IMR-90 (cell line): ENCODE measurements around the gene DGKH. TPM values are rescaled to one million over a fixed set of nuclear protein-coding genes. Genes with fewer than 3 reads are reported as not detected.

Experiments
- ATAC-seq: fragments of 200-7000 bp; cut with Tn5 transposase; 2 replicates; pipeline ENCODE4 v1.9.1; 2020; ENCODE audit warnings: low read depth, mild to moderate bottlenecking, moderate library complexity
- BruUV-seq: library from RNA; stranded (reverse); fragments of 400-500 nt; replicated peaks from 2 replicates; lab custom pipeline; 2021; lab: Mats Ljungman, UMichigan
- CTCF ChIA-PET: fragments of 300-600 bp; formaldehyde crosslinking; extraction: SDS; loops from one replicate; lab custom pipeline; 2021; ENCODE audit warnings: antibody characterized with exemption; lab: Yijun Ruan, JAX
- POLR2A ChIA-PET: fragments of 300-600 bp; sonication (Branson Sonifier 250); formaldehyde crosslinking; loops from one replicate; lab custom pipeline; 2022; ENCODE audit warnings: antibody characterized with exemption; ENCODE audit not compliant: unreplicated experiment; lab: Charles Lee
- DNase-seq: peaks from one replicate; pipeline ENCODE4 v3.0.0; 2013
- H2AFZ ChIP-seq: replicated peaks from 2 replicates; pipeline ENCODE3; 2013; ENCODE audit warnings: low read length, mild to moderate bottlenecking; ENCODE audit not compliant: poor library complexity
- H2AK5ac ChIP-seq: 2 replicates; pipeline ENCODE4 v1.6.1; 2013; ENCODE audit warnings: low read depth, low read length, inconsistent platforms
- H2AK9ac ChIP-seq: replicated peaks from 2 replicates; pipeline ENCODE3; 2013; ENCODE audit warnings: mild to moderate bottlenecking, low read depth, low read length, moderate library complexity; ENCODE audit not compliant: poor library complexity
- H2BK120ac ChIP-seq: 2 replicates; pipeline ENCODE4 v1.6.1; 2013; ENCODE audit warnings: low read depth, low read length, inconsistent platforms
- H2BK15ac ChIP-seq: 3 replicates; pipeline ENCODE4 v1.6.1; 2013; ENCODE audit warnings: low read depth, low read length, inconsistent platforms
- H2BK20ac ChIP-seq: 2 replicates; pipeline ENCODE4 v1.6.1; 2013; ENCODE audit warnings: low read depth, mild to moderate bottlenecking, inconsistent platforms, low read length, moderate library complexity
- H2BK5ac ChIP-seq: 2 replicates; pipeline ENCODE4 v1.6.1; 2013; ENCODE audit warnings: mild to moderate bottlenecking, low read depth, low read length, inconsistent platforms; ENCODE audit not compliant: poor library complexity, severe bottlenecking
- H3K14ac ChIP-seq: replicated peaks from 2 replicates; pipeline ENCODE4 v1.6.1; 2013; ENCODE audit warnings: low read depth, low read length, inconsistent platforms
- H3K18ac ChIP-seq: 2 replicates; pipeline ENCODE4 v1.6.1; 2013; ENCODE audit warnings: low read depth, low read length, control low read depth
- H3K23ac ChIP-seq: 2 replicates; pipeline ENCODE4 v1.6.1; 2013; ENCODE audit warnings: low read depth, low read length, inconsistent platforms
- H3K27ac ChIP-seq: 2 replicates; pipeline ENCODE4 v1.5.1; 2013; ENCODE audit warnings: mild to moderate bottlenecking, control low read depth, low read length; ENCODE audit not compliant: insufficient read depth
- H3K27me3 ChIP-seq: 2 replicates; pipeline ENCODE4 v1.6.1; 2013; ENCODE audit warnings: low read length; ENCODE audit not compliant: control insufficient read depth, insufficient read depth
- H3K36me3 ChIP-seq: 2 replicates; pipeline ENCODE4 v1.6.1; 2013; ENCODE audit warnings: low read length, mixed read lengths; ENCODE audit not compliant: control insufficient read depth, insufficient read depth
- H3K4ac ChIP-seq: 2 replicates; pipeline ENCODE4 v1.6.1; 2013; ENCODE audit warnings: low read depth, low read length, inconsistent platforms
- H3K4me1 ChIP-seq: 2 replicates; pipeline ENCODE4 v1.6.1; 2013; ENCODE audit warnings: low read length, mixed read lengths; ENCODE audit not compliant: control insufficient read depth, insufficient read depth
- H3K4me2 ChIP-seq: 2 replicates; pipeline ENCODE4 v1.6.1; 2013; ENCODE audit warnings: low read depth, mild to moderate bottlenecking, control low read depth, low read length, moderate library complexity
- H3K4me3 ChIP-seq: 2 replicates; pipeline ENCODE4 v1.5.1; 2013; ENCODE audit warnings: low read depth, mild to moderate bottlenecking, control low read depth, low read length, moderate library complexity; ENCODE audit not compliant: insufficient read depth
- H3K56ac ChIP-seq: 2 replicates; pipeline ENCODE4 v1.6.1; 2013; ENCODE audit warnings: low read length, inconsistent platforms; ENCODE audit not compliant: insufficient read depth; ENCODE audit errors: extremely low read depth
- H3K79me1 ChIP-seq, 2 experiments: 2 replicates each; pipeline ENCODE4 v1.6.1; 2013; ENCODE audit warnings: low read length in 2 of 2, inconsistent platforms in 1 of 2, low read depth in 1 of 2
- H3K9ac ChIP-seq: 2 replicates; pipeline ENCODE4 v1.6.1; 2013; ENCODE audit warnings: low read depth, low read length, control low read depth
- H3K9me1 ChIP-seq: 2 replicates; pipeline ENCODE4 v1.6.1; 2013; ENCODE audit warnings: low read length, inconsistent platforms; ENCODE audit not compliant: insufficient read depth
- H3K9me3 ChIP-seq: 2 replicates; pipeline ENCODE4 v1.6.1; 2013; ENCODE audit warnings: low read length; ENCODE audit not compliant: control insufficient read depth, insufficient read depth
- H4K20me1 ChIP-seq: 2 replicates; pipeline ENCODE4 v1.6.1; 2013; ENCODE audit warnings: low read length, inconsistent platforms; ENCODE audit not compliant: insufficient read depth
- H4K5ac ChIP-seq: 2 replicates; pipeline ENCODE4 v1.6.1; 2013; ENCODE audit warnings: mild to moderate bottlenecking, low read depth, low read length, control low read depth
- H4K8ac ChIP-seq, 2 experiments: 2 replicates each; pipeline ENCODE4 v1.6.1; 2013; ENCODE audit warnings: low read depth in 2 of 2, low read length in 2 of 2, control low read depth in 1 of 2, inconsistent platforms in 1 of 2
- H4K91ac ChIP-seq: 2 replicates; pipeline ENCODE4 v1.6.1; 2013; ENCODE audit warnings: low read depth, low read length, inconsistent platforms; ENCODE audit not compliant: insufficient read depth
- CEBPB ChIP-seq: IDR thresholded peaks from 2 replicates; pipeline ENCODE4 v1.6.1; 2012; ENCODE audit warnings: low read depth, low read length, improper control_type of control experiment
- CHD1 ChIP-seq: IDR thresholded peaks from 2 replicates; pipeline ENCODE4 v1.6.1; 2012; ENCODE audit warnings: low read depth, low read length, improper control_type of control experiment
- FOS ChIP-seq: fragments of 150-350 bp; IDR thresholded peaks from 2 replicates; pipeline ENCODE4 v1.6.1; 2016; ENCODE audit warnings: low read depth, low read length
- MAFK ChIP-seq: IDR thresholded peaks from 2 replicates; pipeline ENCODE4 v1.6.1; 2012; ENCODE audit warnings: low read depth, low read length, improper control_type of control experiment
- MAZ ChIP-seq: IDR thresholded peaks from 2 replicates; pipeline ENCODE4 v1.6.1; 2012; ENCODE audit warnings: low read depth, mild to moderate bottlenecking, low read length, improper control_type of control experiment, moderate library complexity, borderline replicate concordance
- NFE2L2 ChIP-seq: fragments of 150-350 bp; IDR thresholded peaks from 2 replicates; pipeline ENCODE4 v1.6.1; 2016; ENCODE audit warnings: low read depth, mild to moderate bottlenecking, low read length
- RAD21 ChIP-seq: IDR thresholded peaks from 2 replicates; pipeline ENCODE4 v1.6.1; 2012; ENCODE audit warnings: low read length, improper control_type of control experiment
- RCOR1 ChIP-seq: IDR thresholded peaks from 2 replicates; pipeline ENCODE4 v1.6.1; 2012; ENCODE audit warnings: mild to moderate bottlenecking, low read length, improper control_type of control experiment; ENCODE audit not compliant: insufficient replicate concordance
- RFX5 ChIP-seq: IDR thresholded peaks from 2 replicates; pipeline ENCODE4 v1.8.0; 2012; ENCODE audit warnings: low read depth, mild to moderate bottlenecking, low read length, moderate library complexity
- SMC3 ChIP-seq: fragments of 150-350 bp; IDR thresholded peaks from 2 replicates; pipeline ENCODE4 v1.6.1; 2016; ENCODE audit warnings: low read depth, mild to moderate bottlenecking, antibody characterized with exemption, low read length, moderate library complexity
- WGBS, 2 experiments: methylation state at CpG; one replicate each; pipeline versions ENCODE4 v1.1.5 to v1.1.7; 2013; ENCODE audit warnings: missing lambda C conversion rate in 2 of 2; ENCODE audit not compliant: insufficient read length in 1 of 2; ENCODE audit errors: extremely low coverage in 2 of 2; 5-methylcytosine and 5-hydroxymethylcytosine counted together
- dilution Hi-C: fragments of 300-500 bp; cut with HindIII; formaldehyde crosslinking; loops from one replicate; pipeline ENCODE4 v1.14.3; 2018; ENCODE audit warnings: low sequenced_read_pairs; ENCODE audit not compliant: unreplicated experiment
- in situ Hi-C: fragments of 300-500 bp; cut with MboI; formaldehyde crosslinking; loops from 3 replicates; pipeline ENCODE4 v1.14.3; 2019; ENCODE audit warnings: low sequenced_read_pairs, inconsistent platforms, mixed read lengths
- intact Hi-C: fragments of 100-400 bp; cut with micrococcal nuclease; formaldehyde crosslinking; loops from 2 replicates; pipeline ENCODE4 v1.10.0; 2022
- polyA plus RNA-seq, 3 experiments: library from polyadenylated mRNA; depleted of rRNA; stranded (reverse); fragments of >200 nt; gene quantifications; 2 replicates each; pipeline ENCODE4 v1.2.3, GENCODE V29; 2012; ENCODE audit warnings: low replicate concordance in 1 of 3
- total RNA-seq: library from RNA; depleted of rRNA; stranded (reverse); fragments of >200 nt; gene quantifications from 2 replicates; pipeline ENCODE4 v1.2.3, GENCODE V29; 2012
- TF ChIP-seq, protein P1 (sequence below): conservative IDR thresholded peaks from 2 replicates; pipeline ENCODE4 v1.5.1; 2012; ENCODE audit warnings: mild to moderate bottlenecking, low read depth, low read length, improper control_type of control experiment
- TF ChIP-seq, protein P2 (sequence below): fragments of 150-350 bp; IDR thresholded peaks from 2 replicates; pipeline ENCODE4 v1.6.1; 2017; ENCODE audit warnings: mild to moderate bottlenecking, antibody characterized with exemption, low read length, low read depth

The DGKH gene
- total and polyA plus RNA-seq, 2 of the 4 experiments (the other 2 are of a cell fraction) = 2.0 to 13.4 TPM

- H3K9me3 ChIP-seq = peaks cover 6% of the 10 kb centered on the region; the same call in 1 of the 2 replicates
- no peak overlapping the region for H3K4me2 ChIP-seq
- H2BK20ac ChIP-seq = no peak overlapping the region
- H3K18ac ChIP-seq = no peak overlapping the region
- no peak overlapping the region for H2BK120ac ChIP-seq
- no peak overlapping the region for H3K14ac ChIP-seq
- no peaks in the 10 kb centered on the region for H4K20me1 ChIP-seq
- H2AK9ac ChIP-seq = no peak overlapping the region
- no peak overlapping the region for H3K4ac ChIP-seq
- dilution Hi-C loops = no loop called here
- H3K79me1 ChIP-seq = peaks cover 27 to 28% of the 10 kb centered on the region in 2 experiments
- ChIA-PET CTCF (no interaction called here), POLR2A (no interaction called here)
- WGBS, 2 experiments = no CpG with 5 or more reads among the region's 1 CpG
- DNase-seq (no peak), ATAC-seq (no peak)
- no peak overlapping the region for H4K5ac ChIP-seq
- H4K8ac ChIP-seq = no peak overlapping the region
- BruUV-seq = no TSS peak
- no peaks in the 10 kb centered on the region for H3K4me1 ChIP-seq
- H2AK5ac ChIP-seq = no peak overlapping the region
- no peak overlapping the region for H2AFZ ChIP-seq
- H3K27ac ChIP-seq = no peak overlapping the region
- no peaks in the 10 kb centered on the region for H3K27me3 ChIP-seq
- 0 out of 2 replicates have a peak, but pooled peaks cover 2% of the 10 kb centered on the region for H3K36me3 ChIP-seq
- in situ Hi-C loops = no loop called here
- H3K23ac ChIP-seq = no peak overlapping the region
- no peak overlapping the region for H3K4me3 ChIP-seq
- H3K56ac ChIP-seq = no peak overlapping the region
- H2BK15ac ChIP-seq = no peak overlapping the region
- intact Hi-C loops = no loop called here
- H3K9me1 ChIP-seq = no peaks in the 10 kb centered on the region
- H3K9ac ChIP-seq = no peak overlapping the region
- TF ChIP-seq, protein P1, sequence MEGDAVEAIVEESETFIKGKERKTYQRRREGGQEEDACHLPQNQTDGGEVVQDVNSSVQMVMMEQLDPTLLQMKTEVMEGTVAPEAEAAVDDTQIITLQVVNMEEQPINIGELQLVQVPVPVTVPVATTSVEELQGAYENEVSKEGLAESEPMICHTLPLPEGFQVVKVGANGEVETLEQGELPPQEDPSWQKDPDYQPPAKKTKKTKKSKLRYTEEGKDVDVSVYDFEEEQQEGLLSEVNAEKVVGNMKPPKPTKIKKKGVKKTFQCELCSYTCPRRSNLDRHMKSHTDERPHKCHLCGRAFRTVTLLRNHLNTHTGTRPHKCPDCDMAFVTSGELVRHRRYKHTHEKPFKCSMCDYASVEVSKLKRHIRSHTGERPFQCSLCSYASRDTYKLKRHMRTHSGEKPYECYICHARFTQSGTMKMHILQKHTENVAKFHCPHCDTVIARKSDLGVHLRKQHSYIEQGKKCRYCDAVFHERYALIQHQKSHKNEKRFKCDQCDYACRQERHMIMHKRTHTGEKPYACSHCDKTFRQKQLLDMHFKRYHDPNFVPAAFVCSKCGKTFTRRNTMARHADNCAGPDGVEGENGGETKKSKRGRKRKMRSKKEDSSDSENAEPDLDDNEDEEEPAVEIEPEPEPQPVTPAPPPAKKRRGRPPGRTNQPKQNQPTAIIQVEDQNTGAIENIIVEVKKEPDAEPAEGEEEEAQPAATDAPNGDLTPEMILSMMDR = no peak
- no peak for TF ChIP-seq NFE2L2
- no peak for TF ChIP-seq FOS
- no peak for TF ChIP-seq CEBPB
- no peak for TF ChIP-seq SMC3
- no peak for TF ChIP-seq MAZ
- TF ChIP-seq MAFK = no peak
- TF ChIP-seq RFX5 = no peak
- TF ChIP-seq CHD1 = no peak
- no peak for TF ChIP-seq RAD21
- TF ChIP-seq RCOR1 = no peak
- TF ChIP-seq, protein P2, sequence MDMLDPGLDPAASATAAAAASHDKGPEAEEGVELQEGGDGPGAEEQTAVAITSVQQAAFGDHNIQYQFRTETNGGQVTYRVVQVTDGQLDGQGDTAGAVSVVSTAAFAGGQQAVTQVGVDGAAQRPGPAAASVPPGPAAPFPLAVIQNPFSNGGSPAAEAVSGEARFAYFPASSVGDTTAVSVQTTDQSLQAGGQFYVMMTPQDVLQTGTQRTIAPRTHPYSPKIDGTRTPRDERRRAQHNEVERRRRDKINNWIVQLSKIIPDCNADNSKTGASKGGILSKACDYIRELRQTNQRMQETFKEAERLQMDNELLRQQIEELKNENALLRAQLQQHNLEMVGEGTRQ = no peak
- H4K91ac ChIP-seq = no peak overlapping the region
- no peak overlapping the region for H2BK5ac ChIP-seq
These were observed 36.3 kb downstream of the DGKH start for GRCh38 chr13:42084722-42085121.
